GM12874 (cell line): ENCODE data around the gene DGCR8.

Experiments used
- TF ChIP-seq, protein P1 (sequence below): IDR thresholded peaks from 2 replicates; pipeline ENCODE4 v1.5.1; 2011; ENCODE audit warnings: low read depth, mild to moderate bottlenecking, control low read depth, low read length, moderate library complexity; ENCODE audit not compliant: insufficient read depth

DGCR8 gene

DNA sequence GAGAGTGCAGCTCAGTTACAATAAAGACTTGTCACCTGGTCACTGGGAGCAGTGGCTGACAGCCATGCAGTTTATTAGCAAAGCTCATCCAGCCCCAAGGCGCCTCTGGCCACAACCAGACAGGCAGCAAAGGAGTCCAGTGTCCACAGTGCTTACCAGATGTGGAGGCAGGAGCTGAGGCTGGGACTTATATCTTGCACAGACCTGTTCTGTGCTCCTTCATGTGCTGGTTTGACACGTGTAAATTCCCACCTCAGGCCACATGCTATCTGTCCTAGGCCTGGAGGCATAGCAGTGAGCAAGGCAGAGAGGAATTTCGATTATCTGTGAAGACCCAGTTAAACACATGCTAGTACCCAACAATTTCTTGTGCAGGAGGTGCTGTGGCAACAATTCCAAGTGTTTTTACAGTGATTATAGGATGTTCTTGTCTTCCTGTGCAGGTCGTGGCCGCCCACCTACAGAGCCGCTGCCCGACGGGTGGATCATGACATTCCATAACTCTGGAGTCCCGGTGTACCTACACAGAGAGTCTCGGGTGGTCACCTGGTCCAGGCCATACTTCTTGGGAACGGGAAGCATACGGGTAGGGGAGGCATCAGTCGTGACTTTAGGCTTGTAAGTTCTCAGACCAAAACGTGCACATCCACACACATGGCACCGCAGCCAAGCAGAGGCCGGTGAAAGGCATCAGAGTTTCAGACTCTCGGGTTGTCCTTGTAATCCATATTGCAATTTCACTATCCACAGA lies 9.4 kb downstream of the DGCR8 start:
- TF ChIP-seq, protein P1, sequence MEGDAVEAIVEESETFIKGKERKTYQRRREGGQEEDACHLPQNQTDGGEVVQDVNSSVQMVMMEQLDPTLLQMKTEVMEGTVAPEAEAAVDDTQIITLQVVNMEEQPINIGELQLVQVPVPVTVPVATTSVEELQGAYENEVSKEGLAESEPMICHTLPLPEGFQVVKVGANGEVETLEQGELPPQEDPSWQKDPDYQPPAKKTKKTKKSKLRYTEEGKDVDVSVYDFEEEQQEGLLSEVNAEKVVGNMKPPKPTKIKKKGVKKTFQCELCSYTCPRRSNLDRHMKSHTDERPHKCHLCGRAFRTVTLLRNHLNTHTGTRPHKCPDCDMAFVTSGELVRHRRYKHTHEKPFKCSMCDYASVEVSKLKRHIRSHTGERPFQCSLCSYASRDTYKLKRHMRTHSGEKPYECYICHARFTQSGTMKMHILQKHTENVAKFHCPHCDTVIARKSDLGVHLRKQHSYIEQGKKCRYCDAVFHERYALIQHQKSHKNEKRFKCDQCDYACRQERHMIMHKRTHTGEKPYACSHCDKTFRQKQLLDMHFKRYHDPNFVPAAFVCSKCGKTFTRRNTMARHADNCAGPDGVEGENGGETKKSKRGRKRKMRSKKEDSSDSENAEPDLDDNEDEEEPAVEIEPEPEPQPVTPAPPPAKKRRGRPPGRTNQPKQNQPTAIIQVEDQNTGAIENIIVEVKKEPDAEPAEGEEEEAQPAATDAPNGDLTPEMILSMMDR, result no peak

GRCh38 chr22:20089977-20090729 lies 10.1 kb downstream of the DGCR8 start:
- TF ChIP-seq, protein P1, result no peak

DNA sequence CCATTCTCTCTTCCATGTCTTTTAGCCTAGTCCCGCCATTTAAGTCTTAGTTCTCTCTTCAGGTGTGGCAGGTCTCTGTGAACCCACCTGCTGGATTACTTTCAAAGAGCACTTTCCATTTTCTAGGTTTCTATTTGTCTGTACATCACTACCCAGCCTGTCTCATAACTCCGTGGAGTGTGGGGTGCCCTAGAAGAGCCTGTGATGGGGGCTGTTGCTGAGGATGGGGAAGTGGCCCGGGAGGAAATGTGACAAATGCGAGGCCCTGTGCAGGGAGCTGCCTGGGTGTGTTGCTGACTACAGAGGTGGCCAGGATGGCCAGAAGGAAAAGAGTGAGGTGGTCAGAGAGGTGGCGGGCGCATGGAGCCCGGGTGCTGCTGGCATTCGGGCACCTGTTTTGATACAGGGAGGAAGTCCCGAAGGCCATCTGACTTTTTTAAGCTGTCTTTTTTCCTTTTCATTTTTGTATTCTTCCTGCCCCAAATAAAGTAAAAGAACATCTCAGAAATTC lies 10.7 kb downstream of the DGCR8 start:
- TF ChIP-seq, protein P1, result no peak

GRCh38 chr22:20091690-20092476 lies 11.8 kb downstream of the DGCR8 start:
- TF ChIP-seq, protein P1, result no peak

- TF ChIP-seq, protein P1, result no peak
Measured at GRCh38 chr22:20092477-20092854, 12.4 kb downstream of the DGCR8 start.

- TF ChIP-seq, protein P1, result no peak
Measured at GRCh38 chr22:20093418-20094196, 13.6 kb downstream of the DGCR8 start.
